A549 (cell line): Measurements from ENCODE around the gene ADGRB2.

ENCODE experiments used
- EP300 ChIP-seq, 2 experiments: fragments of >200 bp; sonication (Bioruptor Twin); formaldehyde crosslinking; IDR thresholded peaks; 2 replicates in 1 of 2; 3 replicates in 1 of 2; pipeline ENCODE4 v1.6.1; 2016 to 2017
- POLR2AphosphoS2 ChIP-seq: conservative IDR thresholded peaks from 2 replicates; pipeline ENCODE4 v1.6.1; 2012; ENCODE audit warnings: low read length, improper control_type of control experiment, inconsistent platforms
- ZFP36 ChIP-seq: fragments of 450-650 bp; IDR thresholded peaks from 2 replicates; pipeline ENCODE4 v1.6.1; 2014; ENCODE audit warnings: borderline replicate concordance; ENCODE audit not compliant: partially characterized antibody

GRCh38 chr1:31677949-31678348 lies 86.2 kb downstream of the ADGRB2 start:
- no peak for TF ChIP-seq ZFP36
- TF ChIP-seq POLR2AphosphoS2, result no peak
- no peak for TF ChIP-seq EP300 (IDR thresholded peaks at IDR 0.05)
